Lower lobe of right lung (tissue), 2 donors: Measurements from ENCODE around the gene CCDC83. TPM values are rescaled to one million over a fixed set of nuclear protein-coding genes. Genes with fewer than 3 reads are reported as not detected.

Experiments used
- ATAC-seq, 2 donors: fragments of 200-7000 bp; cut with Tn5 transposase; one replicate each; pipeline ENCODE4 v1.9.1; 2020 to 2022; ENCODE audit warnings: mild to moderate bottlenecking in 2 of 2, moderate library complexity in 2 of 2
- DNase-seq: peaks from one replicate; pipeline ENCODE4 v3.0.0-alpha.2; 2020
- H3K27ac ChIP-seq: fragments of 200-600 bp; one replicate; pipeline ENCODE4 v1.8.0; 2022
- H3K27me3 ChIP-seq: fragments of 200-600 bp; one replicate; pipeline ENCODE4 v1.8.0; 2022; ENCODE audit warnings: low read depth
- H3K36me3 ChIP-seq: fragments of 200-600 bp; one replicate; pipeline ENCODE4 v1.8.0; 2022; ENCODE audit warnings: mild to moderate bottlenecking
- H3K4me1 ChIP-seq: fragments of 200-600 bp; one replicate; pipeline ENCODE4 v1.8.0; 2022
- H3K4me3 ChIP-seq: fragments of 200-600 bp; one replicate; pipeline ENCODE4 v1.8.0; 2022; ENCODE audit warnings: mild to moderate bottlenecking
- H3K9me3 ChIP-seq: fragments of 200-600 bp; one replicate; pipeline ENCODE4 v1.8.0; 2022
- intact Hi-C: fragments of 100-400 bp; cut with DNase I; formaldehyde crosslinking; loops from one replicate; pipeline ENCODE4 v1.11.0; 2022
- total RNA-seq: library from RNA; stranded (reverse); fragmentation: NEBNext Ultra II Directional; extraction: Animal tissue kit (Norgen Biotek cat#: 25700); gene quantifications from one replicate; pipeline ENCODE4 v1.2.1, GENCODE V29; 2021
- TF ChIP-seq, protein P1 (sequence below): fragments of 200-600 bp; IDR thresholded peaks from one replicate; pipeline ENCODE4 v1.8.0; 2022; ENCODE audit warnings: antibody characterized with exemption, mild to moderate bottlenecking
- donor health status: DM: no; HTN: yes; CAD: no; lungs with severe emphysema.

Gene CCDC83
- total RNA-seq, 1 donor from 2014 or later: not detected

DNA sequence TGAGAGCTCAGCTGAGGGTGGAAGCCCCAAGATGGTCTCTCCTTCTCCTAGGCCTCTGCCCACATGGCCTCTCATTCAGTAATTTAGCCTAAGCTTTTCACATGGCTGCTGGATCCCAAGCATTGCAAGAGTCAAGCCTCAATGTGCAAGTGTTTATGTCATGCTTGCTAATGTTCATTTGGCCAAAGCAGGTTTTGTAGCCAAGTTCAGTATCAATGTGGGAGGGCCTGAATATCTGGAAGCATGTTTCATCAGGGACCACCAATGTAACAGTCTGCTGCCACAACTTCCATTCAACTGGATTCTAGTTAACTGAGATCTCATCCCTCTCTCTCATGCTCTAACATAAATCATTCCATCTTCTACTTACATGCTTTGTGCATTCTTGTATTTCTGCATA, 35.7 kb upstream of the CCDC83 start:
- intact Hi-C loops: no loop called here
- ATAC-seq (no peak), DNase-seq (no peak)
- Histone ChIP-seq H3K27ac (no peak overlapping the region), H3K9me3 (no peaks in the 10 kb centered on the region), H3K4me1 (no peaks in the 10 kb centered on the region), H3K27me3 (no peaks in the 10 kb centered on the region), H3K4me3 (no peak overlapping the region), H3K36me3 (no peaks in the 10 kb centered on the region)
- TF ChIP-seq, protein P1, sequence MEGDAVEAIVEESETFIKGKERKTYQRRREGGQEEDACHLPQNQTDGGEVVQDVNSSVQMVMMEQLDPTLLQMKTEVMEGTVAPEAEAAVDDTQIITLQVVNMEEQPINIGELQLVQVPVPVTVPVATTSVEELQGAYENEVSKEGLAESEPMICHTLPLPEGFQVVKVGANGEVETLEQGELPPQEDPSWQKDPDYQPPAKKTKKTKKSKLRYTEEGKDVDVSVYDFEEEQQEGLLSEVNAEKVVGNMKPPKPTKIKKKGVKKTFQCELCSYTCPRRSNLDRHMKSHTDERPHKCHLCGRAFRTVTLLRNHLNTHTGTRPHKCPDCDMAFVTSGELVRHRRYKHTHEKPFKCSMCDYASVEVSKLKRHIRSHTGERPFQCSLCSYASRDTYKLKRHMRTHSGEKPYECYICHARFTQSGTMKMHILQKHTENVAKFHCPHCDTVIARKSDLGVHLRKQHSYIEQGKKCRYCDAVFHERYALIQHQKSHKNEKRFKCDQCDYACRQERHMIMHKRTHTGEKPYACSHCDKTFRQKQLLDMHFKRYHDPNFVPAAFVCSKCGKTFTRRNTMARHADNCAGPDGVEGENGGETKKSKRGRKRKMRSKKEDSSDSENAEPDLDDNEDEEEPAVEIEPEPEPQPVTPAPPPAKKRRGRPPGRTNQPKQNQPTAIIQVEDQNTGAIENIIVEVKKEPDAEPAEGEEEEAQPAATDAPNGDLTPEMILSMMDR: no peak

DNA sequence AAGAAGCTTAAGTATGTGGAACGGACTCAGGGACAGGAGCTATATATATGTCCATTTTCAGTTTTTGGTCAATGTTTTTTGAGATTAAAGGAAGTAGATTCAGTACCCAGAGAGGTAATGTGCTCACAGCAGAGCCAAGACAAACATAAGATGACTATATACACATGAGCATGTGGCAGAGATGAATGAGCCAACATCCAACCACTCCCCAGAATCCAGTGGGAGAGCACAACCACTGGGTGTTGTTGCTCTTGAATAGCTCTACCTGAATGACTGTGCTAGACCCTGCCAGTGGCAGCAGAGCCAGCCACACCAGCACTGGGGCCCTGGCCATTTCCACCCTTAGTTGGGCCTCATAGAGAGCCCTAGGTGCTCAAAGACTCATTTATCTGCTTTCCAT, 33.5 kb upstream of the CCDC83 start:
- Histone ChIP-seq H3K4me3 (no peak overlapping the region), H3K36me3 (no peaks in the 10 kb centered on the region), H3K27ac (no peak overlapping the region), H3K4me1 (no peaks in the 10 kb centered on the region), H3K27me3 (no peaks in the 10 kb centered on the region), H3K9me3 (no peaks in the 10 kb centered on the region)
- intact Hi-C loops: no loop called here
- no peak for DNase-seq
- ATAC-seq: peak; percentile 52 to 58
- TF ChIP-seq, protein P1: no peak

- TF ChIP-seq, protein P1: no peak
- DNase-seq (no peak), ATAC-seq (no peak)
- H3K4me3 ChIP-seq: no peak overlapping the region
- H3K9me3 ChIP-seq: no peaks in the 10 kb centered on the region
- no peak overlapping the region for H3K27ac ChIP-seq
- peaks cover 9% of the 10 kb centered on the region for H3K4me1 ChIP-seq
- H3K36me3 ChIP-seq: no peaks in the 10 kb centered on the region
- intact Hi-C loops: no loop called here
- H3K27me3 ChIP-seq: no peaks in the 10 kb centered on the region
Measured at GRCh38 chr11:85822814-85823213, 32.4 kb upstream of the CCDC83 start.

GRCh38 chr11:85823816-85824215, 31.4 kb upstream of the CCDC83 start:
- Histone ChIP-seq H3K4me1 (peaks cover 16% of the 10 kb centered on the region), H3K4me3 (no peak overlapping the region), H3K36me3 (no peaks in the 10 kb centered on the region), H3K9me3 (no peaks in the 10 kb centered on the region), H3K27ac (no peak overlapping the region), H3K27me3 (no peaks in the 10 kb centered on the region)
- DNase-seq (no peak), ATAC-seq (peak; percentile 24 to 50)
- TF ChIP-seq, protein P1: no peak
- intact Hi-C loops: no loop called here

GRCh38 chr11:85825616-85826015, 29.6 kb upstream of the CCDC83 start:
- H3K4me1 ChIP-seq: peaks cover 16% of the 10 kb centered on the region
- H3K4me3 ChIP-seq: no peak overlapping the region
- DNase-seq (no peak), ATAC-seq (no peak)
- TF ChIP-seq, protein P1: no peak
- no peak overlapping the region for H3K27ac ChIP-seq
- intact Hi-C loops: no loop called here
- no peaks in the 10 kb centered on the region for H3K27me3 ChIP-seq
- no peaks in the 10 kb centered on the region for H3K36me3 ChIP-seq
- no peaks in the 10 kb centered on the region for H3K9me3 ChIP-seq
